ENCODE measurements around the gene ZMYND11.

DNA sequence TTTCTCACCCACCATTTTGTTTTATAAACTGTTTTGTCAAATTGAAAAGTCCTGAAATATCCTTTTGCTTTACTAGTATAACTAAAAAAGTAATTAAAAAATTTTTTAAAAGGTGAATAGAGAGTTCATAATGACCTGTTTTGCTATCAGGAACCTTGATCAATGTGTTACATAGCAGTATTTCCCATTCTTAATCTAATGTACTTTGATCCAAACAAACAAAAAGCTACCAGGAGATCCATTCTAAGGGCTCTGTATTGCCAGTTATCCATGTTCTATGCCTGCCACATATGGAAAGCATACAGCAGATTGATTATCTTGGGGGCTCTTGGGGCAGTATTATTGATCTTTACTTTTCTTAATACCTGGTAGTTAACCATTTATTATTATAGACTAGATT is 32.1 kb downstream of the ZMYND11 start:
- TF ChIP-seq CTCF (IDR thresholded peaks at IDR 0.05; ENCODE audit: insufficient read depth, low read length) = no peak
- no peak for TF ChIP-seq POLR2AphosphoS5 (IDR thresholded peaks at IDR 0.05; ENCODE audit: low read depth)
- TF ChIP-seq, protein P1, sequence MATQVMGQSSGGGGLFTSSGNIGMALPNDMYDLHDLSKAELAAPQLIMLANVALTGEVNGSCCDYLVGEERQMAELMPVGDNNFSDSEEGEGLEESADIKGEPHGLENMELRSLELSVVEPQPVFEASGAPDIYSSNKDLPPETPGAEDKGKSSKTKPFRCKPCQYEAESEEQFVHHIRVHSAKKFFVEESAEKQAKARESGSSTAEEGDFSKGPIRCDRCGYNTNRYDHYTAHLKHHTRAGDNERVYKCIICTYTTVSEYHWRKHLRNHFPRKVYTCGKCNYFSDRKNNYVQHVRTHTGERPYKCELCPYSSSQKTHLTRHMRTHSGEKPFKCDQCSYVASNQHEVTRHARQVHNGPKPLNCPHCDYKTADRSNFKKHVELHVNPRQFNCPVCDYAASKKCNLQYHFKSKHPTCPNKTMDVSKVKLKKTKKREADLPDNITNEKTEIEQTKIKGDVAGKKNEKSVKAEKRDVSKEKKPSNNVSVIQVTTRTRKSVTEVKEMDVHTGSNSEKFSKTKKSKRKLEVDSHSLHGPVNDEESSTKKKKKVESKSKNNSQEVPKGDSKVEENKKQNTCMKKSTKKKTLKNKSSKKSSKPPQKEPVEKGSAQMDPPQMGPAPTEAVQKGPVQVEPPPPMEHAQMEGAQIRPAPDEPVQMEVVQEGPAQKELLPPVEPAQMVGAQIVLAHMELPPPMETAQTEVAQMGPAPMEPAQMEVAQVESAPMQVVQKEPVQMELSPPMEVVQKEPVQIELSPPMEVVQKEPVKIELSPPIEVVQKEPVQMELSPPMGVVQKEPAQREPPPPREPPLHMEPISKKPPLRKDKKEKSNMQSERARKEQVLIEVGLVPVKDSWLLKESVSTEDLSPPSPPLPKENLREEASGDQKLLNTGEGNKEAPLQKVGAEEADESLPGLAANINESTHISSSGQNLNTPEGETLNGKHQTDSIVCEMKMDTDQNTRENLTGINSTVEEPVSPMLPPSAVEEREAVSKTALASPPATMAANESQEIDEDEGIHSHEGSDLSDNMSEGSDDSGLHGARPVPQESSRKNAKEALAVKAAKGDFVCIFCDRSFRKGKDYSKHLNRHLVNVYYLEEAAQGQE (IDR thresholded peaks at IDR 0.05; ENCODE audit: insufficient replicate concordance, low read depth) = no peak
- TF ChIP-seq SPI1 (IDR thresholded peaks at IDR 0.05; ENCODE audit: borderline replicate concordance, low read depth) = no peak

Data from HL-60 (cell line).